ENCODE measurements around the gene ENDOV.
A peak's percentile ranks its signal among the peaks of the same experiment; 100 is the strongest.

ENDOV gene

GRCh38 chr17:80473701-80474100, 58.7 kb downstream of the ENDOV start:
- no peak for DNase-seq
- in situ Hi-C loops (cut with HindIII; ENCODE audit: low pct_ligation_motif_present, low pct_unique_long_range_greater_than_20kb, low sequenced_read_pairs), result no loop called here

- DNase-seq, result peak; percentile 65
- in situ Hi-C loops (cut with HindIII; ENCODE audit: low pct_ligation_motif_present, low pct_unique_long_range_greater_than_20kb, low sequenced_read_pairs), result no loop called here
Measured at GRCh38 chr17:80474231-80474960, 59.4 kb downstream of the ENDOV start.

- in situ Hi-C loops (cut with HindIII; ENCODE audit: low pct_ligation_motif_present, low pct_unique_long_range_greater_than_20kb, low sequenced_read_pairs), result no loop called here
- DNase-seq, result no peak
Measured at GRCh38 chr17:80474961-80475909, 60.3 kb downstream of the ENDOV start.

- peak; percentile 24 for DNase-seq
Measured at GRCh38 chr17:80475910-80476876, 61.2 kb downstream of the ENDOV start, which contains the start of gene NPTX1. Gene NPTX1 (minus strand): TSS chr17:80476607. CDS start chr17:80476446, 161 bp downstream.

GRCh38 chr17:80476877-80477646, 62.1 kb downstream of the ENDOV start:
- no peak for DNase-seq
- in situ Hi-C loops (cut with HindIII; ENCODE audit: low pct_ligation_motif_present, low pct_unique_long_range_greater_than_20kb, low sequenced_read_pairs), result no loop called here

More at GRCh38 chr17:80475910-80476876, 61.2 kb downstream of the ENDOV start, which contains the start of gene NPTX1:
- in situ Hi-C loops (cut with HindIII; ENCODE audit: low pct_ligation_motif_present, low pct_unique_long_range_greater_than_20kb, low sequenced_read_pairs), result no loop called here

- DNase-seq, result peak; percentile 54
- in situ Hi-C loops (cut with HindIII; ENCODE audit: low pct_ligation_motif_present, low pct_unique_long_range_greater_than_20kb, low sequenced_read_pairs), result no loop called here
Measured at GRCh38 chr17:80477647-80478478, 62.9 kb downstream of the ENDOV start.

- in situ Hi-C loops (cut with HindIII; ENCODE audit: low pct_ligation_motif_present, low pct_unique_long_range_greater_than_20kb, low sequenced_read_pairs), result no loop called here
- DNase-seq, result no peak
Measured at GRCh38 chr17:80478487-80479245, 63.7 kb downstream of the ENDOV start.

- no peak for DNase-seq
- in situ Hi-C loops (cut with HindIII; ENCODE audit: low pct_ligation_motif_present, low pct_unique_long_range_greater_than_20kb, low sequenced_read_pairs), result no loop called here
Measured at GRCh38 chr17:80479246-80479566, 64.2 kb downstream of the ENDOV start.

GRCh38 chr17:80480248-80480647, 65.3 kb downstream of the ENDOV start:
- in situ Hi-C loops (cut with HindIII; ENCODE audit: low pct_ligation_motif_present, low pct_unique_long_range_greater_than_20kb, low sequenced_read_pairs), result no loop called here

GRCh38 chr17:80481284-80482057, 66.5 kb downstream of the ENDOV start:
- in situ Hi-C loops (cut with HindIII; ENCODE audit: low pct_ligation_motif_present, low pct_unique_long_range_greater_than_20kb, low sequenced_read_pairs), result no loop called here
- no peak for DNase-seq

More at GRCh38 chr17:80480248-80480647, 65.3 kb downstream of the ENDOV start:
- no peak for DNase-seq

- no peak for DNase-seq
- in situ Hi-C loops (cut with HindIII; ENCODE audit: low pct_ligation_motif_present, low pct_unique_long_range_greater_than_20kb, low sequenced_read_pairs), result no loop called here
Measured at GRCh38 chr17:80482058-80482318, 67.0 kb downstream of the ENDOV start.

- in situ Hi-C loops (cut with HindIII; ENCODE audit: low pct_ligation_motif_present, low pct_unique_long_range_greater_than_20kb, low sequenced_read_pairs), result no loop called here
- no peak for DNase-seq
Measured at GRCh38 chr17:80482555-80483308, 67.8 kb downstream of the ENDOV start.

- no peak for DNase-seq
- in situ Hi-C loops (cut with HindIII; ENCODE audit: low pct_ligation_motif_present, low pct_unique_long_range_greater_than_20kb, low sequenced_read_pairs), result no loop called here
Measured at GRCh38 chr17:80485846-80486245, 70.9 kb downstream of the ENDOV start.

- in situ Hi-C loops (cut with HindIII; ENCODE audit: low pct_ligation_motif_present, low pct_unique_long_range_greater_than_20kb, low sequenced_read_pairs), result no loop called here
- DNase-seq, result no peak
Measured at GRCh38 chr17:80486692-80487091, 71.7 kb downstream of the ENDOV start.

- no peak for DNase-seq
- in situ Hi-C loops (cut with HindIII; ENCODE audit: low pct_ligation_motif_present, low pct_unique_long_range_greater_than_20kb, low sequenced_read_pairs), result no loop called here
Measured at GRCh38 chr17:80487511-80487910, 72.5 kb downstream of the ENDOV start.

Data from ACHN (cell line).